Prostate gland (tissue), 2 donors: ENCODE measurements around the gene MYEOV.

Experiments
- CTCF ChIP-seq, 4 experiments: fragments of 200-600 bp in 2 of 4; fragments of 450-650 bp in 2 of 4; sonication (generic) in 2 of 4; IDR thresholded peaks; 1 replicate in 3 of 4; 2 replicates in 1 of 4; pipeline ENCODE4 v1.5.1; 2016 to 2019; ENCODE audit warnings: antibody characterized with exemption in 4 of 4, mild to moderate bottlenecking in 2 of 4, moderate library complexity in 2 of 4
- POLR2AphosphoS5 ChIP-seq: sonication (generic); formaldehyde crosslinking; IDR thresholded peaks from one replicate; pipeline ENCODE4 v1.6.1; 2017; ENCODE audit warnings: antibody characterized with exemption

- TF ChIP-seq CTCF (IDR thresholded peaks at IDR 0.05) = no peak
- TF ChIP-seq POLR2AphosphoS5 = no peak
Observed at GRCh38 chr11:69262918-69263735, 30.8 kb upstream of the MYEOV start.
